ENCODE measurements around the gene GPX3.

Gene GPX3

GRCh38 chr5:151027961-151028479, 7.6 kb downstream of the GPX3 start:
- Histone ChIP-seq H3K36me3 (ENCODE audit: control insufficient read depth, low read depth, low read length) (peaks cover 7% of the 10 kb centered on the region), H3K4me1 (ENCODE audit: control insufficient read depth, low read depth, low read length) (no peaks in the 10 kb centered on the region), H3K27ac (ENCODE audit: low read length) (no peak overlapping the region), H3K27me3 (ENCODE audit: control insufficient read depth, insufficient read depth, low read length) (no peaks in the 10 kb centered on the region), H3K4me3 (ENCODE audit: low read length) (no peak overlapping the region), H3K9me3 (ENCODE audit: control insufficient read depth, low read depth, low read length) (no peaks in the 10 kb centered on the region), H3K9ac (ENCODE audit: low read length) (no peak overlapping the region)

GRCh38 chr5:151028717-151029116, 8.3 kb downstream of the GPX3 start:
- Histone ChIP-seq H3K9me3 (ENCODE audit: control insufficient read depth, low read depth, low read length) (no peaks in the 10 kb centered on the region), H3K36me3 (ENCODE audit: control insufficient read depth, low read depth, low read length) (peaks cover 7% of the 10 kb centered on the region), H3K27me3 (ENCODE audit: control insufficient read depth, insufficient read depth, low read length) (no peaks in the 10 kb centered on the region), H3K9ac (ENCODE audit: low read length) (no peak overlapping the region), H3K27ac (ENCODE audit: low read length) (no peak overlapping the region), H3K4me1 (ENCODE audit: control insufficient read depth, low read depth, low read length) (no peaks in the 10 kb centered on the region), H3K4me3 (ENCODE audit: low read length) (no peak overlapping the region)

GRCh38 chr5:151029179-151030055, 9.0 kb downstream of the GPX3 start:
- Histone ChIP-seq H3K27ac (ENCODE audit: low read length) (no peak overlapping the region), H3K4me3 (ENCODE audit: low read length) (no peak overlapping the region), H3K27me3 (ENCODE audit: control insufficient read depth, insufficient read depth, low read length) (no peaks in the 10 kb centered on the region), H3K36me3 (ENCODE audit: control insufficient read depth, low read depth, low read length) (peaks cover 7% of the 10 kb centered on the region), H3K9me3 (ENCODE audit: control insufficient read depth, low read depth, low read length) (no peaks in the 10 kb centered on the region), H3K4me1 (ENCODE audit: control insufficient read depth, low read depth, low read length) (no peaks in the 10 kb centered on the region), H3K9ac (ENCODE audit: low read length) (no peak overlapping the region)

GRCh38 chr5:151030056-151030336, 9.6 kb downstream of the GPX3 start:
- Histone ChIP-seq H3K9me3 (ENCODE audit: control insufficient read depth, low read depth, low read length) (no peaks in the 10 kb centered on the region), H3K36me3 (ENCODE audit: control insufficient read depth, low read depth, low read length) (peaks cover 10% of the 10 kb centered on the region), H3K27me3 (ENCODE audit: control insufficient read depth, insufficient read depth, low read length) (no peaks in the 10 kb centered on the region)

GRCh38 chr5:151030379-151030778, 10.0 kb downstream of the GPX3 start:
- Histone ChIP-seq H3K27ac (ENCODE audit: low read length) (no peak overlapping the region), H3K9ac (ENCODE audit: low read length) (no peak overlapping the region), H3K36me3 (ENCODE audit: control insufficient read depth, low read depth, low read length) (peaks cover 10% of the 10 kb centered on the region), H3K4me3 (ENCODE audit: low read length) (no peak overlapping the region), H3K9me3 (ENCODE audit: control insufficient read depth, low read depth, low read length) (no peaks in the 10 kb centered on the region), H3K27me3 (ENCODE audit: control insufficient read depth, insufficient read depth, low read length) (no peaks in the 10 kb centered on the region), H3K4me1 (ENCODE audit: control insufficient read depth, low read depth, low read length) (no peaks in the 10 kb centered on the region)

More at GRCh38 chr5:151030056-151030336, 9.6 kb downstream of the GPX3 start:
- Histone ChIP-seq H3K27ac (ENCODE audit: low read length) (no peak overlapping the region), H3K4me1 (ENCODE audit: control insufficient read depth, low read depth, low read length) (no peaks in the 10 kb centered on the region), H3K9ac (ENCODE audit: low read length) (no peak overlapping the region), H3K4me3 (ENCODE audit: low read length) (no peak overlapping the region)

GRCh38 chr5:151031554-151031953, 11.2 kb downstream of the GPX3 start:
- H3K36me3 ChIP-seq (ENCODE audit: control insufficient read depth, low read depth, low read length), result peaks cover 17% of the 10 kb centered on the region
- no peak overlapping the region for H3K4me3 ChIP-seq (ENCODE audit: low read length)
- H3K4me1 ChIP-seq (ENCODE audit: control insufficient read depth, low read depth, low read length), result no peaks in the 10 kb centered on the region
- no peak overlapping the region for H3K9ac ChIP-seq (ENCODE audit: low read length)
- H3K27me3 ChIP-seq (ENCODE audit: control insufficient read depth, insufficient read depth, low read length), result no peaks in the 10 kb centered on the region
- H3K27ac ChIP-seq (ENCODE audit: low read length), result no peak overlapping the region
- H3K9me3 ChIP-seq (ENCODE audit: control insufficient read depth, low read depth, low read length), result no peaks in the 10 kb centered on the region

GRCh38 chr5:151033217-151033934, 13.0 kb downstream of the GPX3 start:
- Histone ChIP-seq H3K4me3 (ENCODE audit: low read length) (no peak overlapping the region), H3K36me3 (ENCODE audit: control insufficient read depth, low read depth, low read length) (peaks cover 10% of the 10 kb centered on the region), H3K4me1 (ENCODE audit: control insufficient read depth, low read depth, low read length) (no peaks in the 10 kb centered on the region), H3K9me3 (ENCODE audit: control insufficient read depth, low read depth, low read length) (no peaks in the 10 kb centered on the region), H3K9ac (ENCODE audit: low read length) (no peak overlapping the region), H3K27ac (ENCODE audit: low read length) (no peak overlapping the region), H3K27me3 (ENCODE audit: control insufficient read depth, insufficient read depth, low read length) (no peaks in the 10 kb centered on the region)

GRCh38 chr5:151034422-151035379, 14.3 kb downstream of the GPX3 start:
- Histone ChIP-seq H3K9me3 (ENCODE audit: control insufficient read depth, low read depth, low read length) (no peaks in the 10 kb centered on the region), H3K9ac (ENCODE audit: low read length) (no peak overlapping the region), H3K4me1 (ENCODE audit: control insufficient read depth, low read depth, low read length) (no peaks in the 10 kb centered on the region), H3K27me3 (ENCODE audit: control insufficient read depth, insufficient read depth, low read length) (no peaks in the 10 kb centered on the region), H3K4me3 (ENCODE audit: low read length) (no peak overlapping the region), H3K36me3 (ENCODE audit: control insufficient read depth, low read depth, low read length) (peaks cover 10% of the 10 kb centered on the region), H3K27ac (ENCODE audit: low read length) (no peak overlapping the region)

GRCh38 chr5:151036556-151036955, 16.2 kb downstream of the GPX3 start:
- H3K36me3 ChIP-seq (ENCODE audit: control insufficient read depth, low read depth, low read length), result peaks cover 10% of the 10 kb centered on the region

GRCh38 chr5:151037561-151038411, 17.4 kb downstream of the GPX3 start:
- peaks cover 13% of the 10 kb centered on the region for H3K36me3 ChIP-seq (ENCODE audit: control insufficient read depth, low read depth, low read length)
- no peak overlapping the region for H3K27ac ChIP-seq (ENCODE audit: low read length)
- H3K9ac ChIP-seq (ENCODE audit: low read length), result no peak overlapping the region
- H3K27me3 ChIP-seq (ENCODE audit: control insufficient read depth, insufficient read depth, low read length), result no peaks in the 10 kb centered on the region
- H3K9me3 ChIP-seq (ENCODE audit: control insufficient read depth, low read depth, low read length), result no peaks in the 10 kb centered on the region
- H3K4me1 ChIP-seq (ENCODE audit: control insufficient read depth, low read depth, low read length), result no peaks in the 10 kb centered on the region
- H3K4me3 ChIP-seq (ENCODE audit: low read length), result no peak overlapping the region

More at GRCh38 chr5:151036556-151036955, 16.2 kb downstream of the GPX3 start:
- no peaks in the 10 kb centered on the region for H3K27me3 ChIP-seq (ENCODE audit: control insufficient read depth, insufficient read depth, low read length)
- no peaks in the 10 kb centered on the region for H3K4me1 ChIP-seq (ENCODE audit: control insufficient read depth, low read depth, low read length)
- H3K9ac ChIP-seq (ENCODE audit: low read length), result no peak overlapping the region
- H3K27ac ChIP-seq (ENCODE audit: low read length), result no peak overlapping the region
- H3K4me3 ChIP-seq (ENCODE audit: low read length), result no peak overlapping the region
- H3K9me3 ChIP-seq (ENCODE audit: control insufficient read depth, low read depth, low read length), result no peaks in the 10 kb centered on the region

Measured in iPS-18a (cell line).